H1 (cell line): Measurements from ENCODE around the gene GLT8D1. TPM values are rescaled to one million over a fixed set of nuclear protein-coding genes. Genes with fewer than 3 reads are reported as not detected.

Experiments used
- CTCF ChIA-PET: fragments of 300-600 bp; sonication (Branson Sonifier 250); formaldehyde crosslinking; loops from one replicate; lab custom pipeline; 2021; ENCODE audit not compliant: partially characterized antibody; lab: Charles Lee
- POLR2A ChIA-PET: fragments of 300-600 bp; sonication (Branson Sonifier 250); formaldehyde crosslinking; loops from one replicate; lab custom pipeline; 2021; ENCODE audit warnings: inconsistent platforms; ENCODE audit not compliant: partially characterized antibody; lab: Charles Lee
- DNase-seq, 2 experiments: peaks; one replicate each; pipeline versions ENCODE4 v3.0.0 to v3.0.0-alpha.2; 2010 to 2022; ENCODE audit warnings: low spot score in 2 of 2, low read depth in 1 of 2, mixed read lengths in 1 of 2
- FAIRE-seq: peaks from 2 replicates; lab custom pipeline; 2011; peaks lifted over from hg19 to GRCh38; lab: Jason Lieb, UNC
- H2AFZ ChIP-seq: 2 replicates; pipeline ENCODE4 v1.8.1; 2012; ENCODE audit warnings: low read length, inconsistent platforms
- H2AK5ac ChIP-seq: 2 replicates; pipeline ENCODE4 v1.6.1; 2013; ENCODE audit warnings: low read depth, low read length
- H2BK120ac ChIP-seq: replicated peaks from 2 replicates; pipeline ENCODE3; 2013; ENCODE audit warnings: low read depth, low read length, inconsistent platforms
- H2BK12ac ChIP-seq: 2 replicates; pipeline ENCODE4 v1.6.1; 2013; ENCODE audit warnings: low read depth, low read length
- H2BK15ac ChIP-seq: 2 replicates; pipeline ENCODE4 v1.6.1; 2013; ENCODE audit warnings: low read length
- H2BK20ac ChIP-seq: 2 replicates; pipeline ENCODE4 v1.6.1; 2013; ENCODE audit warnings: low read length
- H2BK5ac ChIP-seq: 2 replicates; pipeline ENCODE4 v1.6.1; 2013; ENCODE audit warnings: low read depth, low read length
- H3K14ac ChIP-seq: 2 replicates; pipeline ENCODE4 v1.6.1; 2013; ENCODE audit warnings: inconsistent platforms; ENCODE audit not compliant: insufficient read length
- H3K18ac ChIP-seq: 2 replicates; pipeline ENCODE4 v1.6.1; 2013; ENCODE audit warnings: low read length; ENCODE audit errors: extremely low read depth
- H3K23ac ChIP-seq: 2 replicates; pipeline ENCODE4 v1.6.1; 2013; ENCODE audit warnings: inconsistent platforms; ENCODE audit not compliant: insufficient read length
- H3K23me2 ChIP-seq: 2 replicates; pipeline ENCODE4 v1.6.1; 2013; ENCODE audit warnings: low read depth, low read length
- H3K27ac ChIP-seq: 2 replicates; pipeline ENCODE4 v1.6.1; 2011; ENCODE audit warnings: low read depth, low read length, inconsistent platforms
- H3K27me3 ChIP-seq, 4 experiments: replicated peaks in 1 of 4; 1 replicate in 1 of 4; 2 replicates in 3 of 4; pipeline versions ENCODE4 v1.6.1 to v1.8.1; 2011 to 2013; ENCODE audit warnings: low read length in 3 of 4, mild to moderate bottlenecking in 3 of 4, inconsistent platforms in 2 of 4, mixed read lengths in 2 of 4, moderate library complexity in 1 of 4; ENCODE audit not compliant: control insufficient read depth in 3 of 4, insufficient read depth in 3 of 4; ENCODE audit errors: extremely low read depth in 1 of 4
- H3K36me3 ChIP-seq, 4 experiments: 2 replicates each; pipeline versions ENCODE4 v1.6.1 to v1.8.1; 2011 to 2013; ENCODE audit warnings: mild to moderate bottlenecking in 4 of 4, low read length in 3 of 4, moderate library complexity in 2 of 4, control low read depth in 1 of 4, inconsistent platforms in 1 of 4; ENCODE audit not compliant: insufficient read depth in 4 of 4, control insufficient read depth in 2 of 4
- H3K4ac ChIP-seq: replicated peaks from 2 replicates; pipeline ENCODE3; 2013; ENCODE audit warnings: low read length, low read depth, mixed read lengths, inconsistent platforms; ENCODE audit not compliant: insufficient read length
- H3K4me1 ChIP-seq, 4 experiments: replicated peaks in 1 of 4; 1 replicate in 1 of 4; 2 replicates in 3 of 4; pipeline versions ENCODE4 v1.6.1 to v1.8.1; 2011 to 2013; ENCODE audit warnings: low read length in 3 of 4, inconsistent platforms in 2 of 4, mixed read lengths in 1 of 4; ENCODE audit not compliant: insufficient read depth in 4 of 4, control insufficient read depth in 3 of 4
- H3K4me2 ChIP-seq, 2 experiments: 2 replicates each; pipeline versions ENCODE4 v1.6.1 to v1.8.1; 2011 to 2013; ENCODE audit warnings: low read depth in 2 of 2, low read length in 2 of 2, control low read depth in 1 of 2, inconsistent platforms in 1 of 2, mild to moderate bottlenecking in 1 of 2; ENCODE audit not compliant: insufficient read depth in 1 of 2
- H3K4me3 ChIP-seq, 4 experiments: fragments of 200-600, 300-600 bp in 1 of 4; sonication (generic), shearing (Covaris generic), sonication (Bioruptor Twin) in 1 of 4; 2 replicates each; pipeline versions ENCODE4 v1.5.1 to v1.8.1; 2011 to 2016; ENCODE audit warnings: low read length in 4 of 4, low read depth in 3 of 4, control low read depth in 2 of 4, inconsistent platforms in 2 of 4, mild to moderate bottlenecking in 2 of 4, mixed read lengths in 1 of 4, moderate library complexity in 1 of 4; ENCODE audit not compliant: insufficient read depth in 2 of 4; ENCODE audit errors: extremely low read depth in 1 of 4
- H3K56ac ChIP-seq: replicated peaks from 2 replicates; pipeline ENCODE3; 2013; ENCODE audit warnings: low read depth, mild to moderate bottlenecking, mixed read lengths, low read length, inconsistent platforms; ENCODE audit not compliant: insufficient read length
- H3K79me1 ChIP-seq: 2 replicates; pipeline ENCODE4 v1.6.1; 2013; ENCODE audit warnings: low read depth, low read length, control low read depth
- H3K79me2 ChIP-seq, 2 experiments: 2 replicates each; pipeline versions ENCODE4 v1.6.1 to v1.8.1; 2012 to 2013; ENCODE audit warnings: low read length in 2 of 2, mild to moderate bottlenecking in 2 of 2, inconsistent platforms in 1 of 2; ENCODE audit not compliant: insufficient read depth in 2 of 2, control insufficient read depth in 1 of 2
- H3K9ac ChIP-seq, 4 experiments: replicated peaks in 1 of 4; 1 replicate in 1 of 4; 2 replicates in 3 of 4; pipeline versions ENCODE4 v1.6.1 to v1.8.1; 2011 to 2013; ENCODE audit warnings: low read depth in 3 of 4, low read length in 3 of 4, control low read depth in 2 of 4, mild to moderate bottlenecking in 2 of 4, moderate library complexity in 2 of 4, inconsistent platforms in 1 of 4; ENCODE audit errors: extremely low read depth in 1 of 4
- H3K9me3 ChIP-seq, 2 experiments: 2 replicates each; pipeline versions ENCODE4 v1.6.1 to v1.8.1; 2012 to 2013; ENCODE audit warnings: mild to moderate bottlenecking in 2 of 2, moderate library complexity in 2 of 2, control low read depth in 1 of 2, inconsistent platforms in 1 of 2, low read depth in 1 of 2, low read length in 1 of 2, mixed read lengths in 1 of 2; ENCODE audit not compliant: insufficient read depth in 2 of 2
- H4K20me1 ChIP-seq, 2 experiments: replicated peaks in 1 of 2; 2 replicates each; pipeline versions ENCODE3 to v1.8.1; 2011 to 2013; ENCODE audit warnings: inconsistent platforms in 2 of 2, low read length in 2 of 2, mild to moderate bottlenecking in 1 of 2; ENCODE audit not compliant: insufficient read depth in 2 of 2, control insufficient read depth in 1 of 2
- H4K5ac ChIP-seq: 2 replicates; pipeline ENCODE4 v1.6.1; 2013; ENCODE audit warnings: low read length, low read depth, mixed read lengths, inconsistent platforms; ENCODE audit not compliant: insufficient read length
- H4K8ac ChIP-seq: 2 replicates; pipeline ENCODE4 v1.8.0; 2013; ENCODE audit warnings: mild to moderate bottlenecking, moderate library complexity, low read length, inconsistent platforms; ENCODE audit not compliant: insufficient read depth; ENCODE audit errors: extremely low read depth
- H4K91ac ChIP-seq: replicated peaks from 2 replicates; pipeline ENCODE3; 2013; ENCODE audit warnings: low read length, mixed read lengths, inconsistent platforms; ENCODE audit not compliant: insufficient read length
- ASH2L ChIP-seq: fragments of 200-600, 300-600 bp; sonication (generic); IDR thresholded peaks from one replicate; pipeline ENCODE4 v1.7.1; 2017; ENCODE audit warnings: low read length
- BACH1 ChIP-seq: IDR thresholded peaks from 2 replicates; pipeline ENCODE4 v1.6.1; 2012; ENCODE audit warnings: low read length, improper control_type of control experiment
- CREB1 ChIP-seq: IDR thresholded peaks from 2 replicates; pipeline ENCODE4 v1.6.1; 2012; ENCODE audit warnings: inconsistent platforms
- GABPA ChIP-seq: IDR thresholded peaks from 2 replicates; pipeline ENCODE4 v1.6.1; 2011; ENCODE audit warnings: mild to moderate bottlenecking, low read length, moderate library complexity, borderline replicate concordance; ENCODE audit not compliant: insufficient read depth
- GTF2F1 ChIP-seq: IDR thresholded peaks from 2 replicates; pipeline ENCODE4 v1.6.1; 2012; ENCODE audit warnings: low read depth, low read length, improper control_type of control experiment, borderline replicate concordance
- JUND ChIP-seq: IDR thresholded peaks from 2 replicates; pipeline ENCODE4 v1.6.1; 2011; ENCODE audit warnings: mild to moderate bottlenecking, improper control_type of control experiment, low read length
- PHF8 ChIP-seq: fragments of 200-600 bp; sonication (generic); conservative IDR thresholded peaks from 2 replicates; pipeline ENCODE4 v1.7.1; 2012; ENCODE audit warnings: low read depth, mild to moderate bottlenecking, inconsistent platforms, low read length, moderate library complexity
- POLR2A ChIP-seq, 2 experiments: IDR thresholded peaks; 1 replicate in 1 of 2; 2 replicates in 1 of 2; pipeline ENCODE4 v1.6.1; 2011; ENCODE audit warnings: low read depth in 2 of 2, low read length in 2 of 2, mild to moderate bottlenecking in 2 of 2; ENCODE audit errors: control extremely low read depth in 1 of 2
- RBBP5 ChIP-seq: IDR thresholded peaks from 2 replicates; pipeline ENCODE4 v1.7.1; 2012; ENCODE audit warnings: low read depth, mild to moderate bottlenecking, inconsistent platforms, low read length, moderate library complexity, borderline replicate concordance
- YY1 ChIP-seq: IDR thresholded peaks from 2 replicates; pipeline ENCODE4 v1.6.1; 2011; ENCODE audit warnings: low read depth, mild to moderate bottlenecking, low read length
- ZNF274 ChIP-seq: IDR thresholded peaks from 2 replicates; pipeline ENCODE4 v1.7.0; 2012; ENCODE audit warnings: low read length, borderline replicate concordance; ENCODE audit errors: extremely low read depth
- WGBS, 2 experiments: shearing (Covaris generic) in 1 of 2; methylation state at CpG; one replicate each; pipeline versions ENCODE4 v1.1.6 to v1.1.7; 2013 to 2015; ENCODE audit warnings: low lambda C conversion rate in 2 of 2, mixed read lengths in 2 of 2, inconsistent platforms in 1 of 2, low coverage in 1 of 2, missing lambda C conversion rate in 1 of 2; ENCODE audit not compliant: insufficient replicate concordance in 2 of 2, insufficient coverage in 1 of 2, insufficient read length in 1 of 2; ENCODE audit errors: extremely low coverage in 1 of 2, missing lambda C conversion rate in 1 of 2; 5-methylcytosine and 5-hydroxymethylcytosine counted together
- polyA plus RNA-seq, 7 experiments: library from polyadenylated mRNA; depleted of rRNA in 3 of 7; stranded (reverse) in 5 of 7; unstranded in 2 of 7; fragments of >200 nt in 5 of 7; fragments of 200-250 nt in 2 of 7; gene quantifications; 1 replicate in 5 of 7; 2 replicates in 1 of 7; 4 replicates in 1 of 7; pipeline versions ENCODE4 v1.2.1 to v1.2.3, GENCODE V29; 2011 to 2013; ENCODE audit warnings: missing spikeins in 2 of 7, mixed read lengths in 2 of 7
- total RNA-seq: library from RNA; stranded (reverse); fragmentation: NEBNext Ultra II Directional; extraction: Animal tissue kit (Norgen Biotek cat#: 25700); gene quantifications from 2 replicates; pipeline ENCODE4 v1.2.1, GENCODE V29; 2021
- TF ChIP-seq, protein P1 (sequence below): IDR thresholded peaks from 2 replicates; pipeline ENCODE4 v1.6.1; 2011; ENCODE audit warnings: low read depth, mild to moderate bottlenecking, low read length; ENCODE audit not compliant: insufficient read depth

The GLT8D1 gene
- total and polyA plus RNA-seq, 2 of the 8 experiments (the other 6 are each of a cell fraction or from before 2014, with no cell fraction given), result 29.0 to 33.6 TPM

- Histone ChIP-seq H4K91ac (no peak overlapping the region), H3K79me2 (peaks cover 7 to 61% of the 10 kb centered on the region in 2 experiments), H3K56ac (no peak overlapping the region), H3K79me1 (no peaks in the 10 kb centered on the region), H3K9ac (no peak overlapping the region; a peak in 1 of 7 replicates), H4K8ac (no peak overlapping the region), H3K23ac (no peak overlapping the region), H2BK15ac (no peak overlapping the region), H4K5ac (no peak overlapping the region), H3K27ac (no peak overlapping the region), H3K36me3 (peaks cover 9 to 27% (median 17%) of the 10 kb centered on the region in 4 experiments; a peak in 7 of 8 replicates), H2BK5ac (no peak overlapping the region), H3K23me2 (no peaks in the 10 kb centered on the region), H4K20me1 (peaks cover 0 to 2% of the 10 kb centered on the region in 2 experiments), H2BK20ac (no peak overlapping the region), H3K14ac (no peak overlapping the region), H2BK12ac (no peak overlapping the region), H2AK5ac (no peak overlapping the region), H3K18ac (no peak overlapping the region), H3K9me3 (no peaks in the 10 kb centered on the region), H3K4me3 (no peak overlapping the region), H3K4me2 (no peak overlapping the region), H3K4ac (no peak overlapping the region), H2AFZ (no peak overlapping the region), H3K27me3 (no peaks in the 10 kb centered on the region), H3K4me1 (no peaks in the 10 kb centered on the region; a peak in 3 of 7 replicates), H2BK120ac (no peak overlapping the region)
- ChIA-PET CTCF (interaction anchor here (0.9 to 1.5 kb wide), 2 partner anchors 15 to 22 kb away, joined by 3 to 4 read pairs; no protein-coding TSS in a partner anchor), POLR2A (interaction anchor here (1.1 kb wide), 1 partner anchor 11 kb away, joined by 6 read pairs; no protein-coding TSS in a partner anchor)
- TF ChIP-seq BACH1 (no peak), GTF2F1 (no peak), POLR2A (IDR thresholded peaks at IDR 0.05; ENCODE audit: control extremely low read depth in 1 of 2, low read depth in 2 of 2, low read length in 2 of 2) (no peak), YY1 (no peak), ZNF274 (no peak), ASH2L (no peak), JUND (no peak), PHF8 (no peak), CREB1 (no peak), GABPA (no peak), RBBP5 (no peak)
- TF ChIP-seq, protein P1, sequence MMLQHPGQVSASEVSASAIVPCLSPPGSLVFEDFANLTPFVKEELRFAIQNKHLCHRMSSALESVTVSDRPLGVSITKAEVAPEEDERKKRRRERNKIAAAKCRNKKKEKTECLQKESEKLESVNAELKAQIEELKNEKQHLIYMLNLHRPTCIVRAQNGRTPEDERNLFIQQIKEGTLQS, result no peak
- FAIRE-seq (no peak), DNase-seq (no peak)
- 92% methylated on average over 3 of the region's 3 CpGs; no CpG with 5 or more reads in 1 of the 2 experiments for WGBS, 2 experiments
Measured at GRCh38 chr3:52681596-52681995, 24.0 kb downstream of the GLT8D1 start.
